H9 (cell line): ENCODE measurements around the gene TRIM50. TPM values are rescaled to one million over a fixed set of nuclear protein-coding genes. Genes with fewer than 3 reads are reported as not detected.

Source experiments
- DNase-seq: peaks from one replicate; pipeline ENCODE4 v3.0.0-alpha.2; 2017
- H2AFZ ChIP-seq: one replicate; pipeline ENCODE4 v1.6.1; 2013; ENCODE audit warnings: mild to moderate bottlenecking, low read length, control low read depth, moderate library complexity
- H2AK5ac ChIP-seq: 2 replicates; pipeline ENCODE4 v1.6.1; 2013; ENCODE audit warnings: low read length, control low read depth, mixed read lengths; ENCODE audit not compliant: insufficient read length
- H2BK120ac ChIP-seq: one replicate; pipeline ENCODE4 v1.6.1; 2013; ENCODE audit warnings: low read depth, mild to moderate bottlenecking, low read length, control low read depth, inconsistent platforms; ENCODE audit not compliant: poor library complexity, severe bottlenecking
- H2BK12ac ChIP-seq: 2 replicates; pipeline ENCODE4 v1.6.1; 2013; ENCODE audit warnings: low read length, control low read depth, mixed read lengths, low read depth; ENCODE audit not compliant: insufficient read length
- H2BK15ac ChIP-seq: 2 replicates; pipeline ENCODE4 v1.6.1; 2013; ENCODE audit warnings: low read depth, low read length, control low read depth
- H2BK20ac ChIP-seq: one replicate; pipeline ENCODE4 v1.6.1; 2013; ENCODE audit warnings: low read depth, mild to moderate bottlenecking, low read length, control low read depth, inconsistent platforms; ENCODE audit not compliant: poor library complexity, severe bottlenecking
- H2BK5ac ChIP-seq: 2 replicates; pipeline ENCODE4 v1.6.1; 2013; ENCODE audit warnings: low read length, control low read depth, mixed read lengths; ENCODE audit not compliant: insufficient read length
- H3K14ac ChIP-seq: 2 replicates; pipeline ENCODE4 v1.6.1; 2013; ENCODE audit warnings: low read length, control low read depth; ENCODE audit not compliant: insufficient read depth
- H3K18ac ChIP-seq: 2 replicates; pipeline ENCODE4 v1.6.1; 2013; ENCODE audit warnings: low read depth, mild to moderate bottlenecking, mixed read lengths, low read length, control low read depth; ENCODE audit not compliant: insufficient read length
- H3K23ac ChIP-seq: 2 replicates; pipeline ENCODE4 v1.6.1; 2013; ENCODE audit warnings: low read length, control low read depth, mixed read lengths, low read depth; ENCODE audit not compliant: insufficient read length
- H3K23me2 ChIP-seq: 2 replicates; pipeline ENCODE4 v1.6.1; 2013; ENCODE audit warnings: low read depth, mild to moderate bottlenecking, mixed read lengths, low read length, control low read depth; ENCODE audit not compliant: insufficient read length, poor library complexity, severe bottlenecking
- H3K27ac ChIP-seq: 2 replicates; pipeline ENCODE4 v1.5.1; 2013; ENCODE audit warnings: low read length, control low read depth, mixed read lengths, low read depth; ENCODE audit not compliant: insufficient read length
- H3K27me3 ChIP-seq: 2 replicates; pipeline ENCODE4 v1.6.1; 2013; ENCODE audit warnings: low read length, control low read depth, inconsistent platforms; ENCODE audit not compliant: insufficient read depth
- H3K4ac ChIP-seq: 2 replicates; pipeline ENCODE4 v1.6.1; 2013; ENCODE audit warnings: low read depth, mild to moderate bottlenecking, control low read depth, inconsistent platforms, low read length, moderate library complexity
- H3K4me1 ChIP-seq: 2 replicates; pipeline ENCODE4 v1.6.1; 2013; ENCODE audit warnings: low read length, control low read depth, inconsistent platforms; ENCODE audit not compliant: insufficient read depth
- H3K4me2 ChIP-seq: 2 replicates; pipeline ENCODE4 v1.6.1; 2013; ENCODE audit warnings: low read length, control low read depth, mixed read lengths; ENCODE audit not compliant: insufficient read length, insufficient read depth
- H3K56ac ChIP-seq: 2 replicates; pipeline ENCODE4 v1.6.1; 2013; ENCODE audit warnings: low read depth, mild to moderate bottlenecking, mixed read lengths, low read length, control low read depth; ENCODE audit not compliant: insufficient read length
- H3K79me1 ChIP-seq: 2 replicates; pipeline ENCODE4 v1.6.1; 2013; ENCODE audit warnings: low read depth, mild to moderate bottlenecking, moderate library complexity, low read length, control low read depth, inconsistent platforms; ENCODE audit not compliant: insufficient read depth, poor library complexity, severe bottlenecking
- H3K79me2 ChIP-seq: 2 replicates; pipeline ENCODE4 v1.6.1; 2013; ENCODE audit warnings: low read length, control low read depth, inconsistent platforms; ENCODE audit not compliant: insufficient read depth
- H3K9ac ChIP-seq: 2 replicates; pipeline ENCODE4 v1.6.1; 2013; ENCODE audit warnings: low read length, control low read depth, mixed read lengths; ENCODE audit not compliant: insufficient read length; ENCODE audit errors: extremely low read depth
- H3K9me3 ChIP-seq: one replicate; pipeline ENCODE4 v1.6.1; 2013; ENCODE audit warnings: low read depth, low read length, inconsistent platforms; ENCODE audit not compliant: control insufficient read depth
- H3T11ph ChIP-seq: one replicate; pipeline ENCODE4 v1.6.1; 2013; ENCODE audit warnings: mild to moderate bottlenecking, low read length, control low read depth, inconsistent platforms
- H4K20me1 ChIP-seq: one replicate; pipeline ENCODE4 v1.6.1; 2013; ENCODE audit not compliant: control insufficient read depth, insufficient read length, insufficient read depth
- H4K5ac ChIP-seq: 2 replicates; pipeline ENCODE4 v1.6.1; 2013; ENCODE audit warnings: low read depth, mild to moderate bottlenecking, mixed read lengths, low read length, control low read depth; ENCODE audit not compliant: insufficient read length
- H4K8ac ChIP-seq: replicated peaks from 2 replicates; pipeline ENCODE4 v1.6.1; 2013; ENCODE audit warnings: low read length, control low read depth, mixed read lengths, low read depth; ENCODE audit not compliant: insufficient read length
- H4K91ac ChIP-seq: 2 replicates; pipeline ENCODE4 v1.6.1; 2013; ENCODE audit warnings: low read depth, mild to moderate bottlenecking, moderate library complexity, mixed read lengths, low read length, control low read depth; ENCODE audit not compliant: insufficient read length
- H3K27ac Mint-ChIP-seq, 3 experiments: 2 replicates in 2 of 3; 3 replicates in 1 of 3; pipeline ENCODE4 v1.8.0; 2020 to 2021; ENCODE audit warnings: mixed read lengths in 3 of 3, mild to moderate bottlenecking in 1 of 3, moderate library complexity in 1 of 3
- H3K27me3 Mint-ChIP-seq: 2 replicates; pipeline ENCODE4 v1.8.0; 2021; ENCODE audit warnings: low read depth, mild to moderate bottlenecking, moderate library complexity, mixed read lengths
- H3K36me3 Mint-ChIP-seq, 3 experiments: 2 replicates in 2 of 3; 3 replicates in 1 of 3; pipeline ENCODE4 v1.8.0; 2020 to 2021; ENCODE audit warnings: low read depth in 3 of 3, mixed read lengths in 3 of 3; ENCODE audit not compliant: insufficient read depth in 1 of 3
- H3K4me1 Mint-ChIP-seq, 2 experiments: 2 replicates each; pipeline ENCODE4 v1.8.0; 2020; ENCODE audit warnings: mixed read lengths in 2 of 2
- H3K4me3 Mint-ChIP-seq, 2 experiments: 2 replicates in 1 of 2; 3 replicates in 1 of 2; pipeline ENCODE4 v1.8.0; 2020 to 2021; ENCODE audit warnings: mild to moderate bottlenecking in 2 of 2, mixed read lengths in 2 of 2, moderate library complexity in 1 of 2
- H3K9me3 Mint-ChIP-seq, 2 experiments: 2 replicates in 1 of 2; 3 replicates in 1 of 2; pipeline ENCODE4 v1.8.0; 2020; ENCODE audit warnings: mild to moderate bottlenecking in 2 of 2, mixed read lengths in 2 of 2, moderate library complexity in 1 of 2
- CTCF ChIP-seq: fragments of 200-600 bp; sonication (generic); conservative IDR thresholded peaks from 3 replicates; pipeline ENCODE4 v1.8.0; 2021; ENCODE audit warnings: antibody characterized with exemption, mild to moderate bottlenecking
- WGBS: extraction: QIAGEN DNeasy Blood & Tissue Kit; methylation state at CpG from one replicate; pipeline ENCODE4 v1.1.7; 2013; ENCODE audit warnings: missing lambda C conversion rate, low lambda C conversion rate, mixed read lengths; ENCODE audit not compliant: insufficient read length; ENCODE audit errors: extremely low coverage; 5-methylcytosine and 5-hydroxymethylcytosine counted together
- total RNA-seq: library from RNA; stranded (reverse); gene quantifications from 2 replicates; pipeline ENCODE4 v1.2.1, GENCODE V29; 2021

The TRIM50 gene
- total RNA-seq, 1 experiment from 2014 or later: not detected

DNA sequence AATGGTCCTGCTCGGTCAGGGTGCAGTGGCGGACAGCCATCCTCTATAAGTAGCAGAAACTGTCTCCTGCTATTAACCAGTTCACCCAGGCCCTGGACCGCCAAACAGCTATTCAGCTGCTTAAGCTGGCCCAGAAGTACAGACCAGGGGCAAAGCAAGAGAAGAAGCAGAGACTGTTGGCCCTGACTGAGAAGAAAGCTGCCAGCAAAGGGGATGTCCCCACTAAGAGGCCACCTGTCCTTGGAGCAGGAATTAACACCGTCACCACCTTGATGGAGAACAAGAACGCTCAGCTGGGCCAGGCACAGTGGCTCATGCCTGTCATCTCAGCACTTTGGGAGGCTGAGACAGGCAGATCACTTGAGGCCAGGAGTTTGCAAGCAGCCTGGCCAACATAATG lies 13.6 kb downstream of the TRIM50 start:
- no CpG with 5 or more reads among the region's 5 CpGs for WGBS
- no peak overlapping the region for H2BK5ac ChIP-seq

More for the DNA sequence above, 13.6 kb downstream of the TRIM50 start:
- H3K79me2 ChIP-seq: no peaks in the 10 kb centered on the region
- no peak overlapping the region for H2BK120ac ChIP-seq
- H3K4ac ChIP-seq: no peak overlapping the region
- H3K9me3 ChIP-seq: no peaks in the 10 kb centered on the region
- no peak for TF ChIP-seq CTCF
- Mint-ChIP-seq H3K9me3 (peaks cover under 1 to 1% of the 10 kb centered on the region in 2 experiments; a peak in 2 of 5 replicates), H3K36me3 (no peaks in the 10 kb centered on the region), H3K4me1 (no peaks in the 10 kb centered on the region), H3K4me3 (no peak overlapping the region), H3K27ac (no peak overlapping the region), H3K27me3 (peaks cover 16% of the 10 kb centered on the region)
- H2AFZ ChIP-seq: no peak overlapping the region
- H3K4me2 ChIP-seq: no peak overlapping the region
- H3K56ac ChIP-seq: no peak overlapping the region
- DNase-seq: no peak
- no peak overlapping the region for H2BK12ac ChIP-seq
- H3K9ac ChIP-seq: no peak overlapping the region
- no peaks in the 10 kb centered on the region for H3K23me2 ChIP-seq
- H3T11ph ChIP-seq: no peak overlapping the region
- H4K5ac ChIP-seq: no peak overlapping the region
- no peak overlapping the region for H2BK20ac ChIP-seq
- H3K18ac ChIP-seq: no peak overlapping the region
- no peak overlapping the region for H3K27ac ChIP-seq
- no peaks in the 10 kb centered on the region for H3K79me1 ChIP-seq
- H2BK15ac ChIP-seq: no peak overlapping the region
- no peak overlapping the region for H2AK5ac ChIP-seq
- no peak overlapping the region for H3K23ac ChIP-seq
- H4K8ac ChIP-seq: no peak overlapping the region
- no peaks in the 10 kb centered on the region for H4K20me1 ChIP-seq
- no peak overlapping the region for H4K91ac ChIP-seq
- no peaks in the 10 kb centered on the region for H3K27me3 ChIP-seq
- no peak overlapping the region for H3K14ac ChIP-seq
- no peaks in the 10 kb centered on the region for H3K4me1 ChIP-seq
